ENCODE measurements around the gene SERPINB1.
A peak's percentile ranks its signal among the peaks of the same experiment; 100 is the strongest.

The SERPINB1 gene

DNA sequence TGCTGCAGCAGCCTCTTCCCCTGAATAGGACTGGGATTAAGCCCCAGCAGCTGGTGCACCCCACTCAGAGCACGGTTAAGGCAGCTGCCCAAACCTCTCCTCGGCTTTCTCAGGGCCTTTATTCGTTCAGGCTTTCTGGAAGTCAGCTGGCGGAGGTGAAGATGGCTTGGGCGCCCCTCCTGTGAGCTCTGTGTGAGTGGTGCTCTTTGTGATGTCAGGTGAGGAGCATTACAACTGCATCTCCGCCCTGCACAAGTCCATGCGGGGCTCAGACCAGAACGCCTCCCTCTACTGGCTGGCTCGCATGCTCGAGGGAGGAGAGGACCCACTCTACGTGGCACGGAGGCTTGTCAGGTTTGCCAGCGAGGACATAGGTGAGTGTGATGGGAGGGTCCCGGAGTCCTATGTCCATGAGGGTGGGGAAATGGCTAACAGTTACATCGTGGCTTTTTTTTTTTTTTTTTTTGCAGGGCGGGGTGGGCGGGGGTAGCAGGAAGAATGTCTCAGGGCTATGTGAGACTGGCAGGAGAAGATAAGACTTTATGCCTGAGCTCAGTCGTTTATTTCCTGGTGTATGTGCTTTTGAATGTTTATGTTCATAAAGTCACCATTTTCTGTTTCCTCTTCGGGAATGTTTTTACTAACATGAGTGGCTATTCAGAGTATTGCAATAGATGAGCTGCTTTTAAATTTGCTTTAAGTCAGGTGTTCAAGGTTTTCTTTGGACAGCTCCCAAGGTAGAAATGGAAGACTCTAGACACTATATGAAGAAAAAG lies 58.3 kb downstream of the SERPINB1 start (continued):
- no peak for TF ChIP-seq AEBP2 (tag by site-specific recombination; IDR thresholded peaks at IDR 0.05; ENCODE audit: borderline replicate concordance)
- no peak for TF ChIP-seq IKZF3 (tag by site-specific recombination; IDR thresholded peaks at IDR 0.05)
- TF ChIP-seq SCRT2 (tag by site-specific recombination; IDR thresholded peaks at IDR 0.05): peak; percentile 63; the same call in 1 of the 2 replicates

GRCh38 chr6:2782825-2783187 lies 58.9 kb downstream of the SERPINB1 start:
- TF ChIP-seq ZNF157 (tag by site-specific recombination; IDR thresholded peaks at IDR 0.05) (no peak), ZFP41 (tag by site-specific recombination; IDR thresholded peaks at IDR 0.05; ENCODE audit: borderline replicate concordance) (no peak), ZNF341 (tag by site-specific recombination; IDR thresholded peaks at IDR 0.05; ENCODE audit: low read depth) (no peak), ZNF623 (tag by site-specific recombination; IDR thresholded peaks at IDR 0.05) (no peak), ZNF10 (tag by site-specific recombination; IDR thresholded peaks at IDR 0.05) (no peak), ZNF664 (tag by site-specific recombination; IDR thresholded peaks at IDR 0.05) (no peak), ZNF121 (tag by site-specific recombination; IDR thresholded peaks at IDR 0.05) (no peak), ZNF140 (tag by site-specific recombination; IDR thresholded peaks at IDR 0.05) (no peak), BCL11A (tag by site-specific recombination; IDR thresholded peaks at IDR 0.05; ENCODE audit: low read depth) (no peak), ZNF530 (tag by site-specific recombination; IDR thresholded peaks at IDR 0.05; ENCODE audit: low read depth) (no peak), ZNF518A (tag by site-specific recombination; conservative IDR thresholded peaks at IDR 0.05; ENCODE audit: low read depth) (no peak), FEZF1 (tag by site-specific recombination; IDR thresholded peaks at IDR 0.05) (no peak)
- peaks cover 0 to 86% of the 10 kb centered on the region in 2 experiments; a peak in 2 of 3 replicates for H3K36me3 ChIP-seq (ENCODE audit: control insufficient read depth in 2 of 2, insufficient read depth in 1 of 2, low read length in 2 of 2)
- 0 out of 2 replicates have a peak, but pooled peaks cover 2% of the 10 kb centered on the region for H3K4me1 ChIP-seq (ENCODE audit: control insufficient read depth, insufficient read depth, low read length)
- no peak overlapping the region for H3K4me3 ChIP-seq (ENCODE audit: low read depth, low read length)
- ChIA-PET POLR2A (interaction anchor here (2.1 kb wide), 1 partner anchor 18 kb away, joined by 5 read pairs; the partner anchor contains the start of gene WRNIP1), CTCF (interaction anchor here (0.7 to 2.9 kb wide), 7 partner anchors 8 to 1186 kb away, joined by 3 to 18 read pairs (median 6); no protein-coding TSS in a partner anchor)
- no peaks in the 10 kb centered on the region for H3K9me3 ChIP-seq (ENCODE audit: control insufficient read depth, insufficient read depth, low read depth, low read length)
- H3K27ac ChIP-seq (ENCODE audit: extremely low read depth, low read depth, low read length): no peak overlapping the region

DNA sequence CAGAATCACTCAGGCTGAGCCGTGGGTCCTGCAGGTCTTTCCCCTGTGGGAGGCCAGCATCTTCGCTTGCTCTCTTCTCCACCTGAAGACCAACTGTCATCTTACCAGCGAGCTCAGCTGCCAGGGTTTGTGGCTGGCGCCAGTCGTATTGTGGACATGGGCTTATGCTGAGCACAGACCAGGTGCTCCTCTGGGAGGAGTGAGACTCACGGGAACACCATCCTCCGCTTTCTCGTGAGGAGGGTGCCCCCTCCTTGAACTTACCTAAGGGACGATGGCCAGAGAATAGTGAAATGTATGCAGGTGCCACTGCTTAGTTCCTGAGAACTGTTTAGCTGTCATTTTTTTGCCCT lies 59.3 kb downstream of the SERPINB1 start:
- peaks cover 0 to 86% of the 10 kb centered on the region in 2 experiments; a peak in 2 of 3 replicates for H3K36me3 ChIP-seq (ENCODE audit: control insufficient read depth in 2 of 2, insufficient read depth in 1 of 2, low read length in 2 of 2)

More for the DNA sequence above, 59.3 kb downstream of the SERPINB1 start:
- H3K4me3 ChIP-seq (ENCODE audit: low read depth, low read length): no peak overlapping the region
- POLR2A ChIA-PET: interaction anchor here (0.6 kb wide), 1 partner anchor 76 kb away, joined by 4 read pairs; no protein-coding TSS in a partner anchor
- no peak overlapping the region for H3K27ac ChIP-seq (ENCODE audit: extremely low read depth, low read depth, low read length)
- 0 out of 2 replicates have a peak, but pooled peaks cover 2% of the 10 kb centered on the region for H3K4me1 ChIP-seq (ENCODE audit: control insufficient read depth, insufficient read depth, low read length)
- CTCF ChIA-PET: interaction anchor here (0.7 to 2.9 kb wide), 6 partner anchors 9 to 1185 kb away, joined by 3 to 18 read pairs (median 8); no protein-coding TSS in a partner anchor
- TF ChIP-seq, protein P1, sequence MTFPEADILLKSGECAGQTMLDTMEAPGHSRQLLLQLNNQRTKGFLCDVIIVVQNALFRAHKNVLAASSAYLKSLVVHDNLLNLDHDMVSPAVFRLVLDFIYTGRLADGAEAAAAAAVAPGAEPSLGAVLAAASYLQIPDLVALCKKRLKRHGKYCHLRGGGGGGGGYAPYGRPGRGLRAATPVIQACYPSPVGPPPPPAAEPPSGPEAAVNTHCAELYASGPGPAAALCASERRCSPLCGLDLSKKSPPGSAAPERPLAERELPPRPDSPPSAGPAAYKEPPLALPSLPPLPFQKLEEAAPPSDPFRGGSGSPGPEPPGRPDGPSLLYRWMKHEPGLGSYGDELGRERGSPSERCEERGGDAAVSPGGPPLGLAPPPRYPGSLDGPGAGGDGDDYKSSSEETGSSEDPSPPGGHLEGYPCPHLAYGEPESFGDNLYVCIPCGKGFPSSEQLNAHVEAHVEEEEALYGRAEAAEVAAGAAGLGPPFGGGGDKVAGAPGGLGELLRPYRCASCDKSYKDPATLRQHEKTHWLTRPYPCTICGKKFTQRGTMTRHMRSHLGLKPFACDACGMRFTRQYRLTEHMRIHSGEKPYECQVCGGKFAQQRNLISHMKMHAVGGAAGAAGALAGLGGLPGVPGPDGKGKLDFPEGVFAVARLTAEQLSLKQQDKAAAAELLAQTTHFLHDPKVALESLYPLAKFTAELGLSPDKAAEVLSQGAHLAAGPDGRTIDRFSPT (tag by site-specific recombination; IDR thresholded peaks at IDR 0.05): no peak
- TF ChIP-seq ZNF501 (tag by site-specific recombination; IDR thresholded peaks at IDR 0.05) (no peak), YY2 (tag by site-specific recombination; IDR thresholded peaks at IDR 0.05) (no peak), ZNF560 (tag by site-specific recombination; IDR thresholded peaks at IDR 0.05; ENCODE audit: borderline replicate concordance) (no peak), ZSCAN4 (tag by site-specific recombination; IDR thresholded peaks at IDR 0.05) (no peak), PRDM1 (tag by site-specific recombination; IDR thresholded peaks at IDR 0.05) (no peak)
- H3K9me3 ChIP-seq (ENCODE audit: control insufficient read depth, insufficient read depth, low read depth, low read length): no peaks in the 10 kb centered on the region
